ENCODE measurements around the gene ZNF785.
A peak's percentile ranks its signal among the peaks of the same experiment; 100 is the strongest.

ZNF785 gene

GRCh38 chr16:30558789-30559377 is 26.6 kb downstream of the ZNF785 start:
- TF ChIP-seq POLR2AphosphoS5 (IDR thresholded peaks at IDR 0.05; ENCODE audit: low read depth, low read length), result no peak
- no peak for TF ChIP-seq TAF1 (IDR thresholded peaks at IDR 0.05; ENCODE audit: borderline replicate concordance, low read depth, low read length)
- no peak for TF ChIP-seq POLR2A (IDR thresholded peaks at IDR 0.05; ENCODE audit: low read depth, low read length)
- DNase-seq (ENCODE audit: insufficient read length), result no peak
- no peak for FAIRE-seq

- TF ChIP-seq TAF1 (IDR thresholded peaks at IDR 0.05; ENCODE audit: borderline replicate concordance, low read depth, low read length) (0 out of 2 replicates have a peak, but pooled peaks have one; percentile 15), POLR2A (IDR thresholded peaks at IDR 0.05; ENCODE audit: low read depth, low read length) (peak; percentile 45; the same call in 1 of the 2 replicates), POLR2AphosphoS5 (IDR thresholded peaks at IDR 0.05; ENCODE audit: low read depth, low read length) (no peak; the same call in 1 of the 2 replicates)
- DNase-seq (ENCODE audit: insufficient read length) (peak; percentile 94), FAIRE-seq (peak; percentile 97)
These were observed 27.3 kb downstream of the ZNF785 start, which contains the start of gene ZNF764 for GRCh38 chr16:30557957-30558788. Gene ZNF764, minus strand, starts transcription at chr16:30558374. Its CDS starts 192 bp downstream, at chr16:30558182.

- FAIRE-seq (no peak), DNase-seq (ENCODE audit: insufficient read length) (peak; percentile 57)
These were observed 27.9 kb downstream of the ZNF785 start for GRCh38 chr16:30557707-30557956.

GRCh38 chr16:30556125-30556473 is 29.4 kb downstream of the ZNF785 start:
- DNase-seq (ENCODE audit: insufficient read length) (no peak), FAIRE-seq (no peak)
- TF ChIP-seq TAF1 (IDR thresholded peaks at IDR 0.05; ENCODE audit: borderline replicate concordance, low read depth, low read length), result no peak
- TF ChIP-seq POLR2A (IDR thresholded peaks at IDR 0.05; ENCODE audit: low read depth, low read length), result no peak
- no peak for TF ChIP-seq POLR2AphosphoS5 (IDR thresholded peaks at IDR 0.05; ENCODE audit: low read depth, low read length)

More at GRCh38 chr16:30557707-30557956, 27.9 kb downstream of the ZNF785 start:
- TF ChIP-seq TAF1 (IDR thresholded peaks at IDR 0.05; ENCODE audit: borderline replicate concordance, low read depth, low read length) (no peak), POLR2AphosphoS5 (IDR thresholded peaks at IDR 0.05; ENCODE audit: low read depth, low read length) (no peak), POLR2A (IDR thresholded peaks at IDR 0.05; ENCODE audit: low read depth, low read length) (no peak)

- FAIRE-seq, result no peak
- TF ChIP-seq POLR2AphosphoS5 (IDR thresholded peaks at IDR 0.05; ENCODE audit: low read depth, low read length), result no peak
- no peak for TF ChIP-seq POLR2A (IDR thresholded peaks at IDR 0.05; ENCODE audit: low read depth, low read length)
- no peak for TF ChIP-seq TAF1 (IDR thresholded peaks at IDR 0.05; ENCODE audit: borderline replicate concordance, low read depth, low read length)
- no peak for DNase-seq (ENCODE audit: insufficient read length)
These were observed 30.0 kb downstream of the ZNF785 start for GRCh38 chr16:30555315-30556124.

GRCh38 chr16:30554557-30555314 is 30.8 kb downstream of the ZNF785 start:
- no peak for FAIRE-seq
- TF ChIP-seq POLR2AphosphoS5 (IDR thresholded peaks at IDR 0.05; ENCODE audit: low read depth, low read length) (no peak), POLR2A (IDR thresholded peaks at IDR 0.05; ENCODE audit: low read depth, low read length) (no peak)
- no peak for DNase-seq (ENCODE audit: insufficient read length)

GRCh38 chr16:30553393-30553899 is 32.1 kb downstream of the ZNF785 start:
- TF ChIP-seq TAF1 (IDR thresholded peaks at IDR 0.05; ENCODE audit: borderline replicate concordance, low read depth, low read length) (no peak), POLR2A (IDR thresholded peaks at IDR 0.05; ENCODE audit: low read depth, low read length) (no peak), POLR2AphosphoS5 (IDR thresholded peaks at IDR 0.05; ENCODE audit: low read depth, low read length) (no peak)
- FAIRE-seq (no peak), DNase-seq (ENCODE audit: insufficient read length) (no peak)

- DNase-seq (ENCODE audit: insufficient read length), result no peak
- no peak for FAIRE-seq
- no peak for TF ChIP-seq POLR2A (IDR thresholded peaks at IDR 0.05; ENCODE audit: low read depth, low read length)
- TF ChIP-seq POLR2AphosphoS5 (IDR thresholded peaks at IDR 0.05; ENCODE audit: low read depth, low read length), result no peak
- TF ChIP-seq TAF1 (IDR thresholded peaks at IDR 0.05; ENCODE audit: borderline replicate concordance, low read depth, low read length), result no peak
These were observed 32.5 kb downstream of the ZNF785 start for GRCh38 chr16:30552956-30553355.

- no peak for TF ChIP-seq TAF1 (IDR thresholded peaks at IDR 0.05; ENCODE audit: borderline replicate concordance, low read depth, low read length)
- no peak for TF ChIP-seq POLR2A (IDR thresholded peaks at IDR 0.05; ENCODE audit: low read depth, low read length)
- no peak for TF ChIP-seq POLR2AphosphoS5 (IDR thresholded peaks at IDR 0.05; ENCODE audit: low read depth, low read length)
- no peak for DNase-seq (ENCODE audit: insufficient read length)
- no peak for FAIRE-seq
These were observed 33.7 kb downstream of the ZNF785 start for GRCh38 chr16:30551781-30552180.

- TF ChIP-seq TAF1 (IDR thresholded peaks at IDR 0.05; ENCODE audit: borderline replicate concordance, low read depth, low read length) (no peak), POLR2AphosphoS5 (IDR thresholded peaks at IDR 0.05; ENCODE audit: low read depth, low read length) (no peak), POLR2A (IDR thresholded peaks at IDR 0.05; ENCODE audit: low read depth, low read length) (no peak)
- DNase-seq (ENCODE audit: insufficient read length), result no peak
- FAIRE-seq, result no peak
These were observed 36.9 kb downstream of the ZNF785 start for GRCh38 chr16:30548416-30549253.

Data from GM12892 (cell line).